HEK293 (cell line): ENCODE data around the gene SLC38A4.
"Not testable (repeated sequence)": the region's sequence is repeated elsewhere in the genome, so short reads cannot be mapped to it uniquely, and the experiment has no call there.

Experiments used
- CTCF ChIA-PET: fragments of 350-600 bp; formaldehyde crosslinking; extraction: SDS; loops from one replicate; lab custom pipeline; 2021; ENCODE audit warnings: antibody characterized with exemption; lab: Yijun Ruan, JAX
- POLR2A ChIA-PET: fragments of 300-600 bp; formaldehyde crosslinking; extraction: SDS; loops from one replicate; lab custom pipeline; 2020; ENCODE audit warnings: antibody characterized with exemption, inconsistent platforms; lab: Yijun Ruan, JAX
- H3K27ac ChIP-seq: fragments of 200-500 bp; sonication (Bioruptor generic); 2 replicates; pipeline ENCODE4 v1.5.1; 2014; ENCODE audit warnings: low read depth, low read length, control low read depth, inconsistent platforms; ENCODE audit errors: extremely low read depth
- H3K36me3 ChIP-seq, 2 experiments: fragments of 200-500 bp in 1 of 2; sonication (Bioruptor generic) in 1 of 2; 1 replicate in 1 of 2; 2 replicates in 1 of 2; pipeline ENCODE4 v1.5.1; 2014 to 2017; ENCODE audit warnings: inconsistent platforms in 2 of 2, low read length in 2 of 2; ENCODE audit not compliant: control insufficient read depth in 2 of 2, insufficient read depth in 1 of 2
- H3K4me1 ChIP-seq: fragments of 200-500 bp; sonication (Bioruptor generic); 2 replicates; pipeline ENCODE4 v1.5.1; 2014; ENCODE audit warnings: mild to moderate bottlenecking, low read length, inconsistent platforms; ENCODE audit not compliant: control insufficient read depth, insufficient read depth
- H3K4me3 ChIP-seq: 2 replicates; pipeline ENCODE4 v1.5.1; 2011; ENCODE audit warnings: low read depth, mild to moderate bottlenecking, control low read depth, low read length, moderate library complexity
- H3K9me3 ChIP-seq: fragments of 200-500 bp; sonication (Bioruptor generic); 2 replicates; pipeline ENCODE4 v1.5.1; 2014; ENCODE audit warnings: low read depth, low read length, inconsistent platforms; ENCODE audit not compliant: control insufficient read depth, insufficient read depth
- GLI2 ChIP-seq: fragments of 450-650 bp; formaldehyde crosslinking; IDR thresholded peaks from 2 replicates; pipeline ENCODE4; 2017; ENCODE audit warnings: missing biosample characterization, missing genetic modification characterization, low read depth, borderline replicate concordance
- KLF16 ChIP-seq: fragments of 450-650 bp; formaldehyde crosslinking; IDR thresholded peaks from 2 replicates; pipeline ENCODE4 v1.5.1; 2017; ENCODE audit warnings: missing biosample characterization, missing genetic modification characterization
- REST ChIP-seq: fragments of 450-650 bp; formaldehyde crosslinking; IDR thresholded peaks from 2 replicates; pipeline ENCODE4 v1.5.1; 2016; ENCODE audit warnings: missing biosample characterization, missing genetic modification characterization
- SP3 ChIP-seq: fragments of 450-650 bp; formaldehyde crosslinking; IDR thresholded peaks from 2 replicates; pipeline ENCODE4 v1.5.1; 2016; ENCODE audit warnings: missing biosample characterization, missing genetic modification characterization
- TRIM28 ChIP-seq: IDR thresholded peaks from 2 replicates; pipeline ENCODE4 v1.6.1; 2011; ENCODE audit warnings: low read length, control low read depth, borderline replicate concordance
- ZBTB20 ChIP-seq: fragments of 450-650 bp; formaldehyde crosslinking; IDR thresholded peaks from 2 replicates; pipeline ENCODE4 v1.5.1; 2016; ENCODE audit warnings: missing biosample characterization, missing genetic modification characterization
- ZNF169 ChIP-seq: fragments of 450-650 bp; formaldehyde crosslinking; IDR thresholded peaks from 2 replicates; pipeline ENCODE4 v1.5.1; 2016; ENCODE audit warnings: missing biosample characterization, missing genetic modification characterization
- ZNF19 ChIP-seq: fragments of 450-650 bp; formaldehyde crosslinking; IDR thresholded peaks from 2 replicates; pipeline ENCODE4; 2016; ENCODE audit warnings: missing biosample characterization, missing genetic modification characterization, low read depth
- ZNF274 ChIP-seq, 2 experiments: fragments of 200-500 bp in 1 of 2; fragments of 450-650 bp in 1 of 2; sonication (Bioruptor generic) in 1 of 2; formaldehyde crosslinking in 1 of 2; IDR thresholded peaks; 2 replicates each; pipeline versions ENCODE4 v1.5.1 to v1.6.1; 2014 to 2016; ENCODE audit warnings: borderline replicate concordance in 1 of 2, inconsistent platforms in 1 of 2, low read length in 1 of 2, missing biosample characterization in 1 of 2, missing genetic modification characterization in 1 of 2
- ZNF366 ChIP-seq: fragments of 450-650 bp; formaldehyde crosslinking; conservative IDR thresholded peaks from 2 replicates; pipeline ENCODE4 v1.5.1; 2016; ENCODE audit warnings: missing biosample characterization, missing genetic modification characterization
- ZNF416 ChIP-seq: fragments of 450-650 bp; formaldehyde crosslinking; IDR thresholded peaks from 2 replicates; pipeline ENCODE4 v1.5.1; 2016; ENCODE audit warnings: missing biosample characterization, missing genetic modification characterization
- ZNF513 ChIP-seq: fragments of 450-650 bp; IDR thresholded peaks from 2 replicates; pipeline ENCODE4 v1.5.1; 2018; ENCODE audit warnings: missing biosample characterization, missing genetic modification characterization
- ZNF560 ChIP-seq: fragments of 450-650 bp; formaldehyde crosslinking; IDR thresholded peaks from 2 replicates; pipeline ENCODE4 v1.5.1; 2017; ENCODE audit warnings: missing biosample characterization, missing genetic modification characterization, borderline replicate concordance
- ZNF585B ChIP-seq: fragments of 450-650 bp; formaldehyde crosslinking; IDR thresholded peaks from 2 replicates; pipeline ENCODE4 v1.5.1; 2016; ENCODE audit warnings: missing biosample characterization, missing genetic modification characterization
- ZNF623 ChIP-seq: fragments of 450-650 bp; formaldehyde crosslinking; IDR thresholded peaks from 2 replicates; pipeline ENCODE4 v1.5.1; 2016; ENCODE audit warnings: missing biosample characterization, missing genetic modification characterization
- TF ChIP-seq, protein P1 (sequence below): fragments of 450-650 bp; formaldehyde crosslinking; IDR thresholded peaks from 2 replicates; pipeline ENCODE4; 2016; ENCODE audit warnings: missing biosample characterization, missing genetic modification characterization
- TF ChIP-seq, protein P2 (sequence below): fragments of 450-650 bp; formaldehyde crosslinking; IDR thresholded peaks from 2 replicates; pipeline ENCODE4 v1.5.1; 2017; ENCODE audit warnings: missing biosample characterization, missing genetic modification characterization

The SLC38A4 gene

DNA sequence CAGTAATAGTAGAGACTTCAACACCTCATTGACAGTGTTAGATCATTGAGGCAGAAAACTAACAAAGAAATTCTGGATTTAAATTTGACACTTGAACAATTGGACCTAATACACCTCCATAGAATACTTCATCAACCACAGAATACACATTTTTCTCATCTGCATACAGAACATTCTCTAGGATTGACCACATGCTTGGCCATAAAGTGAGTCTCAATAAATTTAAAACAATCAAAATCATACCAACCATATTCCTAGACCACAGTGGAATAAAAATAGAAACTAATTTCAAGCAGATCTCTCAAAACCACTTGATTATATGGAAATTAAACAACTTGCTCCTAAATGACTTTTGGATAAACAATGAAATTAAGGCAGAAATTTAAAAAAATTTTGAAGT, 82.3 kb downstream of the SLC38A4 start:
- H3K36me3 ChIP-seq: no peaks in the 10 kb centered on the region
- no peak overlapping the region for H3K4me3 ChIP-seq
- CTCF ChIA-PET: no interaction called here
- TF ChIP-seq ZNF169: no peak
- TF ChIP-seq KLF16: no peak
- no peak for TF ChIP-seq ZNF366 (tag by site-specific recombination)
- TF ChIP-seq, protein P1, sequence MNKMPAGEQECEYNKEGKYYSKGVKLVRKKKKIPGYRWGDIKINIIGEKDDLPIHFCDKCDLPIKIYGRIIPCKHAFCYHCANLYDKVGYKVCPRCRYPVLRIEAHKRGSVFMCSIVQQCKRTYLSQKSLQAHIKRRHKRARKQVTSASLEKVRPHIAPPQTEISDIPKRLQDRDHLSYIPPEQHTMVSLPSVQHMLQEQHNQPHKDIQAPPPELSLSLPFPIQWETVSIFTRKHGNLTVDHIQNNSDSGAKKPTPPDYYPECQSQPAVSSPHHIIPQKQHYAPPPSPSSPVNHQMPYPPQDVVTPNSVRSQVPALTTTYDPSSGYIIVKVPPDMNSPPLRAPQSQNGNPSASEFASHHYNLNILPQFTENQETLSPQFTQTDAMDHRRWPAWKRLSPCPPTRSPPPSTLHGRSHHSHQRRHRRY (tag by site-specific recombination): no peak
- TF ChIP-seq, all 188 proteins: peak for 0
- H3K4me1 ChIP-seq: no peaks in the 10 kb centered on the region
- H3K9me3 ChIP-seq: no peaks in the 10 kb centered on the region
- POLR2A ChIA-PET: no interaction called here
- no peak overlapping the region for H3K27ac ChIP-seq

- CTCF ChIA-PET, H3K4me3 ChIP-seq, H3K9me3 ChIP-seq, H3K27ac ChIP-seq, POLR2A ChIA-PET, H3K4me1 ChIP-seq, H3K36me3 ChIP-seq: not testable (repeated sequence)
Observed at GRCh38 chr12:46742271-46742670, 83.5 kb downstream of the SLC38A4 start.

DNA sequence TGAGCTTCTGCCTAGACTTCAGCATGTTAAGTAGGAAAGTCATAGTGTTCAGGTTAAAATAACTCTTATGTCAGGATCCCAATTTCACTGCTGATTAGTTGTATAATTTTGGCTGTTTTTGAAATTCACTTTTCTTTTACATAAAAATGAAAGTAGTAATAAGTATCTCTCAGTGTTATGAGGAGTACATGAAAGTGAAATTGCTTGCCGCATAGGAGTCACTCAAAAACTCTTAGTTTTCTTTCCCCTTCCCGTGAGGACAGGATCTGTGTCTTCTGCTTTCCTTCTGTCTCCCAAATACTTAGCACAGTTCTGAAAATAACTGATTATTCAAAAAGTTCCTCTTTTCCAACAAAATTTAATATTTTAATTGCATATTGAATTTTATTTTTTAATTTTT, 100.5 kb downstream of the SLC38A4 start:
- H3K9me3 ChIP-seq: no peaks in the 10 kb centered on the region
- ChIA-PET POLR2A (no interaction called here), CTCF (no interaction called here)
- H3K36me3 ChIP-seq: no peaks in the 10 kb centered on the region
- H3K27ac ChIP-seq: no peak overlapping the region
- TF ChIP-seq ZNF585B (tag by site-specific recombination): no peak
- TF ChIP-seq, all 188 proteins: peak for 0
- H3K4me3 ChIP-seq: no peak overlapping the region
- H3K4me1 ChIP-seq: no peaks in the 10 kb centered on the region

DNA sequence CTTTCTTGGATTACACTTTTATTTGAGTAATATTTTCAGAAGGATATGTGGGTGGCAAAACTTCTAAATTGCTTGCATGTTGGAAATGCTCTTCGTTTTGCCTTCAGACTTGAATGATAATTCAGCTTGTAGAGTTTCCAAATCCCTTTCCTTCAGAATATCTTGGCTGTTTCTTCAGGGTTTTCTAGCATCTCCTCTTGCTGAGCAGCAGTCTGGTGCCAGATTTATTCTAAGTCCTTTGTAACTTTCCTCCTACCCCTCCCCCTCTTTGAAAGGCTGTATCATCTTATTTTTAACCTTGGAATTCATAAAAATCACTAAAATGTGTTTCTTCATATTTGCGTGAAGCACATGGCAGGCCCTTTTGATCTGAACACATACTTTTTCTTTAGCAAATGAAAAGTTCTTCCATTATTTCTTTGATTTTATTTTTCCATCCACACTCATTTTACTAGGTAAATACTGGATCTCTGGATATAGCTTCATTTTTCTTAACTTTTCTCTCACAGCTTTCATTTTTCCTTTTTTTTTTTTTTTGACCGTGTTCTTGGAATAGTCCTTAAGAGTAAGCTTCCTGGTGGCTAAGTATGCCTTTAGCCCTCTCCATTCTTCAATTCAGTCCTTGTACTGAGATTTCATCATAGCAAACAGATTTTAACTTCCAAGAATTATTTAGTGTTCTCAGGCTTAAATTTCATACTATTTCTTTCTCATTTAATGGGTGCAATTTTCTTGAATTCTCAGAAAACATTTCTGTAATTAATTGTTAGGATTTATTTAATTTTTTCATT, 102.0 kb downstream of the SLC38A4 start:
- ChIA-PET CTCF (interaction anchor here (0.5 kb wide), 1 partner anchor 607 kb away, joined by 3 read pairs; no protein-coding TSS in a partner anchor), POLR2A (no interaction called here)
- no peak overlapping the region for H3K27ac ChIP-seq
- TF ChIP-seq ZNF513 (tag by site-specific recombination): no peak
- no peak for TF ChIP-seq ZNF274 (IDR thresholded peaks at IDR 0.05; ENCODE audit: low read length)
- no peak for TF ChIP-seq ZNF274 (tag by site-specific recombination; IDR thresholded peaks at IDR 0.05; ENCODE audit: borderline replicate concordance)
- TF ChIP-seq GLI2 (tag by site-specific recombination): no peak
- TF ChIP-seq ZNF560: no peak
- no peak for TF ChIP-seq ZNF416
- TF ChIP-seq ZBTB20 (tag by site-specific recombination): no peak
- TF ChIP-seq SP3 (tag by site-specific recombination): no peak
- TF ChIP-seq TRIM28: no peak
- no peak for TF ChIP-seq REST (tag by site-specific recombination)
- no peak for TF ChIP-seq ZNF19 (tag by site-specific recombination)
- no peak for TF ChIP-seq ZNF623 (tag by site-specific recombination)
- no peak for TF ChIP-seq KLF16
- TF ChIP-seq, protein P2, sequence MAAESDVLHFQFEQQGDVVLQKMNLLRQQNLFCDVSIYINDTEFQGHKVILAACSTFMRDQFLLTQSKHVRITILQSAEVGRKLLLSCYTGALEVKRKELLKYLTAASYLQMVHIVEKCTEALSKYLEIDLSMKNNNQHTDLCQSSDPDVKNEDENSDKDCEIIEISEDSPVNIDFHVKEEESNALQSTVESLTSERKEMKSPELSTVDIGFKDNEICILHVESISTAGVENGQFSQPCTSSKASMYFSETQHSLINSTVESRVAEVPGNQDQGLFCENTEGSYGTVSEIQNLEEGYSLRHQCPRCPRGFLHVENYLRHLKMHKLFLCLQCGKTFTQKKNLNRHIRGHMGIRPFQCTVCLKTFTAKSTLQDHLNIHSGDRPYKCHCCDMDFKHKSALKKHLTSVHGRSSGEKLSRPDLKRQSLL (tag by site-specific recombination): no peak
- H3K4me3 ChIP-seq: no peak overlapping the region
- no peaks in the 10 kb centered on the region for H3K9me3 ChIP-seq
- H3K36me3 ChIP-seq: no peaks in the 10 kb centered on the region
- no peaks in the 10 kb centered on the region for H3K4me1 ChIP-seq
